Activated CD8-positive, alpha-beta T cell treated with anti-CD3 and anti-CD28 coated beads, Interleukin-2, amount 10 ng/mL, durations not matched to agents 7 days and 5 days (primary cell): ENCODE data around the gene HPN. TPM values are rescaled to one million over a fixed set of nuclear protein-coding genes. Genes with fewer than 3 reads are reported as not detected.

Experiments used
- ATAC-seq: fragments of 150-1000 bp; cut with Tn5 transposase; one replicate; pipeline ENCODE4 v1.10.0; 2021; ENCODE audit warnings: moderate library complexity
- CTCF ChIA-PET: fragments of 350-600 bp; sonication (Branson Sonifier 250); formaldehyde crosslinking; loops from one replicate; lab custom pipeline; 2021; ENCODE audit warnings: antibody characterized with exemption; lab: Charles Lee
- POLR2A ChIA-PET: fragments of 350-600 bp; sonication (Branson Sonifier 250); formaldehyde crosslinking; loops from one replicate; lab custom pipeline; 2021; ENCODE audit warnings: antibody characterized with exemption; lab: Charles Lee
- DNase-seq: peaks from one replicate; pipeline ENCODE4 v3.0.0-alpha.2; 2020
- H3K27ac Mint-ChIP-seq: one replicate; pipeline ENCODE4 v1.8.0; 2021; ENCODE audit warnings: mild to moderate bottlenecking, mixed read lengths
- H3K27me3 Mint-ChIP-seq: one replicate; pipeline ENCODE4 v1.8.0; 2021; ENCODE audit warnings: low read depth, mixed read lengths
- H3K36me3 Mint-ChIP-seq: one replicate; pipeline ENCODE4 v1.8.0; 2021; ENCODE audit warnings: low read depth, mixed read lengths
- H3K4me1 Mint-ChIP-seq: one replicate; pipeline ENCODE4 v1.8.0; 2021; ENCODE audit warnings: low read depth, mixed read lengths
- H3K4me3 Mint-ChIP-seq: one replicate; pipeline ENCODE4 v1.8.0; 2021; ENCODE audit warnings: mild to moderate bottlenecking, mixed read lengths
- H3K9me3 Mint-ChIP-seq: one replicate; pipeline ENCODE4 v1.8.0; 2022; ENCODE audit warnings: mixed read lengths; ENCODE audit not compliant: insufficient read depth
- total RNA-seq, 2 experiments: library from RNA; stranded (reverse); gene quantifications; one replicate each; pipeline ENCODE4 v1.2.3, GENCODE V29; 2021

The HPN gene
- total RNA-seq, 2 experiments from 2014 or later, result not detected

DNA sequence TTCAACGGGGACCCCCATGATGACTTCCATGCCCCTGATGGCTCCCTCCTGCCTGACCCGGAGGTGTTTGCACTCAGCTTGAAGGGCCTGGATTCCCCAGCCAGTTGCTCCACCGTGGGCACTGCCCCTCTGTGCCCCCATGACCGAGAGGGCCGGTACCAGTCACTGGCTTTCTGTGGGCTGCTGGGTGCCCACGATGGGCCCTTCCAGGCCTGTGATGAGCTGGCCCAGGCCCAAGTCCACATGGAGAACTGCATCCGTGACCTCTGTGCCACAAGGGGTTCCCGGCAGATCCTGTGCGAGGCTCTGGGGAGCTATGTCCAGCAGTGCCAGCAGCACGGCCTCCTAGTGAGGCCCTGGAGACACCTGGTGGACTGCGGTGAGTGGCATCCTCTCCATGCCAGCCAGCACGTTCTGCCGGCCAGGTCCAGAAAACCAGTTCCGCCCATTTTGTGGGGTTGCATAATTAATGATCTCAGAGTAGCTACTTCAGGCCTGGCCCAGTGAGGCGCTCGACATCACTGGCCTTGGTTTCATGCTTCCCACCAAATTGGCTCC, 39.2 kb downstream of the HPN start:
- no peak for ATAC-seq
- H3K27ac Mint-ChIP-seq, result no peak overlapping the region
- CTCF ChIA-PET, result interaction anchor here (2.5 kb wide), 1 partner anchor 14 kb away, joined by 7 read pairs; no protein-coding TSS in a partner anchor

DNA sequence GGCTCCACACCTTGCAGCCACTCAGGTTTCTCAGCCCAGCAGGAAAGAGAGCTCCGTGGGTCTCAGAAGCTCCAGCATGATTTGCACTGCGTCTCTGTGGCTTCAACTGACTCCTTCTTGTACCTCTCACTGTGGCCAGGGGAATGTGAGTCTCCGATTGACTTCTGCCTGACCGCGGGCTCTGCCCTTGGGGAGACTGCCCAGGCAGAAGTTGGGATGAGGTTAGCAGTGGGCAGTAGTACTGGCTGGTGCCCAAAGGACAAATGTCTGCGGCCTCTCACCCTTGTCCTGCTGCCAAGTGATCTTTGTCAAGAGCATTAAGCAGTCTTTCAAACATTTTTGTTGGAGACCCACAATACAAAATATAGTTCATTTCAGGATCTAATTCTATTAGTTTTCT, 39.7 kb downstream of the HPN start:
- POLR2A ChIA-PET, result interaction anchor here (0.6 kb wide), 1 partner anchor 562 kb away, joined by 3 read pairs; no protein-coding TSS in a partner anchor
- ATAC-seq, result no peak
- no peaks in the 10 kb centered on the region for H3K9me3 Mint-ChIP-seq

More for the DNA sequence above, 39.2 kb downstream of the HPN start:
- Mint-ChIP-seq H3K27me3 (peaks cover 7% of the 10 kb centered on the region), H3K9me3 (no peaks in the 10 kb centered on the region), H3K4me1 (peaks cover 5% of the 10 kb centered on the region), H3K36me3 (no peaks in the 10 kb centered on the region), H3K4me3 (no peak overlapping the region)
- no peak for DNase-seq
- POLR2A ChIA-PET, result interaction anchor here (0.6 kb wide), 1 partner anchor 562 kb away, joined by 3 read pairs; no protein-coding TSS in a partner anchor

DNA sequence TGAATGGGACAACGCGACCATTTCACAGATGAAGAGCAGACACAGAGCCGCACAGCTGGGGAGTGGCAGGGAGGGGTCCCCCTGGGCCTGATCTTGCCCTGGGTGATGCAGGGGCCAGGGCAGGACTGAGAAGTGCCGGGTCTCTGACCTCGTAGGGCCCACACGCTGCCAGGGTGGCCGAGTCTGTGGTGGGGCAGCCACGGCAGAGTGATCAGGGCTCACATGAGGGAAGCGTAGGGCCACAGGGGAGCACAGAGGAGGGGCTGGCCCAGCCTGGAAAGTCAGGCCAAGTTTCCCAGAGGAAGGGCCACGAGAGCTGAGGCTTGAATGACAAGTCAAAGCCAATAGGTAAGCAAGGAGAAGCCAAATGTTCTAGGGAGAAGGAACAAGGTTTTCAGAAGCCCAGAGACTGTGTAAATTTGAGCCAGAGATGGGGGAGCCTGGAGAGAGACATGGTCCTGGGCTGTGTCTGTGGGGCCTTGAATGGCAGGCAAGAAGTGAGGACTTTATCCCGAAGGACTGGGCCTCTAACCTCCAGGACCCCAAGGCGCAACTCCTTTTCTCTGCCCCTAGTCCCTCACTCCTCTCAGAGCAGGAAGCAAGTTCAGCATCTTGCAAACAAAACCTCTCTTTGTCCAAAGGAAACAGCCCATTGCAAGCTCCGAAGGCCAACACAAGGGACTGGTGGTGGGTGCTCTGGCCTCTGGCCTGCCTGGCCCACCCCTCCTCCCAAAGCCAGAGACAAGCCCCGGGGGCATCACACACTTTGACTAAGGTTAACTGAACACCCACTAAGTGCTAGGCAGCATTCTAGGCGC, 42.4 kb downstream of the HPN start:
- no peak for ATAC-seq
- Mint-ChIP-seq H3K36me3 (no peaks in the 10 kb centered on the region), H3K4me1 (peaks cover 8% of the 10 kb centered on the region), H3K4me3 (no peak overlapping the region), H3K27ac (no peak overlapping the region), H3K9me3 (no peaks in the 10 kb centered on the region), H3K27me3 (no peaks in the 10 kb centered on the region)
- DNase-seq, result no peak
- ChIA-PET POLR2A (no interaction called here), CTCF (no interaction called here)

More for the DNA sequence above, 39.7 kb downstream of the HPN start:
- CTCF ChIA-PET, result interaction anchor here (2.5 kb wide), 1 partner anchor 14 kb away, joined by 7 read pairs; no protein-coding TSS in a partner anchor
- Mint-ChIP-seq H3K36me3 (no peaks in the 10 kb centered on the region), H3K27me3 (peaks cover 7% of the 10 kb centered on the region), H3K4me1 (peaks cover 10% of the 10 kb centered on the region), H3K27ac (no peak overlapping the region), H3K4me3 (no peak overlapping the region)
- DNase-seq, result no peak

DNA sequence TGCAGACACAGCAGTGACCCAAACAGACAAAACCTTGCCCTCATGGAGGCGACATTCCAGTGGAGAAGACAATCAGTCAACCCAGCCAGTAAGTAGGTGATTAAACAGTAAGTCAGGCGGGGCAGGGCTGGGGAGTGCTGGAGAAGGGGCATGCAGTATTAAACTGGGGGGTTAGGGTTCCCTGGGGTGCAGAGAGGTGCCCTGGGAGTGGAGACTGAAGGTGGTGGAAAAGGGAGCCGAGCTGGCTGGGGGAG, 42.9 kb downstream of the HPN start:
- H3K4me3 Mint-ChIP-seq, result no peak overlapping the region
- POLR2A ChIA-PET, result no interaction called here
- ATAC-seq (no peak), DNase-seq (no peak)
- H3K9me3 Mint-ChIP-seq, result no peaks in the 10 kb centered on the region
- peaks cover 8% of the 10 kb centered on the region for H3K4me1 Mint-ChIP-seq
- H3K27ac Mint-ChIP-seq, result no peak overlapping the region
- no peaks in the 10 kb centered on the region for H3K27me3 Mint-ChIP-seq
- no peaks in the 10 kb centered on the region for H3K36me3 Mint-ChIP-seq
- CTCF ChIA-PET, result no interaction called here

DNA sequence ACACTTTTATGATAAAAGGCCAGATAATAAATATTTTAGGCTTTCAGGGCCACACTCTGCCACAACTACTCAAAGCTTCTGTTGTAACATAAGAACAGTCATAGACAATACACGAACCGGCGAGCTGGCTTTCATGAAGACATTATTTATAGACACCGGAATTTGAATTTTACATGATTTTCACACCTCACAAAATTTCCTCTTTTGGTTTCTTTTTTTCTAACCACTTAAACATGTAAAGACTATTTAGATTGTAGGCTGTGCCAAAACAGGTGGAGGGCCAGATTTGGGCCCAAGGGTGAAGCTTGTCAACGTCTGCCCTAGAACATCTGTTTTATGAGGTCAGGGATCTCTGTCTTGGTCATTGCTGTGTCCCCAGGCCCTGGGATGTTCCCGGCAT, 44.4 kb downstream of the HPN start:
- ChIA-PET CTCF (interaction anchor here (1.4 to 3.4 kb wide), 2 partner anchors 10 to 19 kb away, joined by 3 to 14 read pairs; no protein-coding TSS in a partner anchor), POLR2A (interaction anchor here (0.6 kb wide), 1 partner anchor 12 kb away, joined by 3 read pairs; no protein-coding TSS in a partner anchor)
- Mint-ChIP-seq H3K4me3 (no peak overlapping the region), H3K27ac (peak overlapping the region; percentile 22), H3K36me3 (no peaks in the 10 kb centered on the region), H3K27me3 (no peaks in the 10 kb centered on the region), H3K4me1 (peaks cover 12% of the 10 kb centered on the region), H3K9me3 (no peaks in the 10 kb centered on the region)
- DNase-seq (no peak), ATAC-seq (no peak)

DNA sequence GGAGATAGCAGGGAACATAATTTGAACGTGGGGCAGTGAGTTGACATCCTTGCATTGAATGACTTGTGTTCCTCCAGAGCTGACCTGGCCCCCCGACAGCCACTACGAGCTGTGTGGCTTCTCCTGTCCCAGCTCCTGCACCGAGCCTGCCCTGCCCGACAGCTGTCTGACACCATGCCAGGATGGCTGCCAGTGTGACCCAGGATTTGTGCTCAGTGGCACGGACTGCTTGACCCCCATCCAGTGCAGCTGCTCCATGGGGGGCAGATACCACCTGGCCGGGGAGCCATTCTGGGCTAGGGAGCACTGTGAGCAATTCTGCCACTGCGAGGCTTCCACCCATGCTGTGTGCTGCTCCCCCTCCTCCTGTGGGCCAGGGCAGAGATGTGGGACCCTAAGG, 44.9 kb downstream of the HPN start:
- Mint-ChIP-seq H3K27me3 (no peaks in the 10 kb centered on the region), H3K9me3 (no peaks in the 10 kb centered on the region), H3K36me3 (no peaks in the 10 kb centered on the region), H3K4me3 (no peak overlapping the region), H3K4me1 (peaks cover 12% of the 10 kb centered on the region), H3K27ac (no peak overlapping the region)
- POLR2A ChIA-PET, result no interaction called here
- no peak for DNase-seq
- CTCF ChIA-PET, result interaction anchor here (1.4 to 3.4 kb wide), 2 partner anchors 10 to 19 kb away, joined by 3 to 14 read pairs; no protein-coding TSS in a partner anchor
- no peak for ATAC-seq

DNA sequence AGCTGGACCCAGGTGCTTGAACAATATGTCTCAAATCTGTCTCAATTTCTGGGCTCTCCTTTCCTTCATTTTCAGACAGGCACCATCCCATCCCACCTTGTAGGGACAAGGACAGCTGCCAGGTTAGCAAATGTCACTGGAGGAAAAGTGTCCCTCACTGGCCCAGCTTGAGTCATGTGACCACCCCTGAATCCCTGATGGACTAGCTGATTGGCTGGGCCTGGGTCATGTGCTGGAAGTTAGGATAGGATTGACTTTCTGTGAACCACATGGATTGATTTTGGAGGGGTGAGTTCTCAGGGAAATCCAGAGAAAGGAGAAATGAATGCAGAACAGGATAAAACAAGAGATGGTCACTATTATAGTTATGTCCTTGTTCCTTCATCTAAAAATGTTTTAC, 45.9 kb downstream of the HPN start:
- Mint-ChIP-seq H3K27ac (no peak overlapping the region), H3K27me3 (no peaks in the 10 kb centered on the region), H3K9me3 (no peaks in the 10 kb centered on the region), H3K36me3 (no peaks in the 10 kb centered on the region), H3K4me3 (no peak overlapping the region), H3K4me1 (peaks cover 12% of the 10 kb centered on the region)
- DNase-seq, result no peak
- CTCF ChIA-PET, result interaction anchor here (0.8 to 3.4 kb wide), 2 partner anchors 20 to 43 kb away, joined by 3 to 14 read pairs; no protein-coding TSS in a partner anchor
- POLR2A ChIA-PET, result no interaction called here
- ATAC-seq, result no peak

DNA sequence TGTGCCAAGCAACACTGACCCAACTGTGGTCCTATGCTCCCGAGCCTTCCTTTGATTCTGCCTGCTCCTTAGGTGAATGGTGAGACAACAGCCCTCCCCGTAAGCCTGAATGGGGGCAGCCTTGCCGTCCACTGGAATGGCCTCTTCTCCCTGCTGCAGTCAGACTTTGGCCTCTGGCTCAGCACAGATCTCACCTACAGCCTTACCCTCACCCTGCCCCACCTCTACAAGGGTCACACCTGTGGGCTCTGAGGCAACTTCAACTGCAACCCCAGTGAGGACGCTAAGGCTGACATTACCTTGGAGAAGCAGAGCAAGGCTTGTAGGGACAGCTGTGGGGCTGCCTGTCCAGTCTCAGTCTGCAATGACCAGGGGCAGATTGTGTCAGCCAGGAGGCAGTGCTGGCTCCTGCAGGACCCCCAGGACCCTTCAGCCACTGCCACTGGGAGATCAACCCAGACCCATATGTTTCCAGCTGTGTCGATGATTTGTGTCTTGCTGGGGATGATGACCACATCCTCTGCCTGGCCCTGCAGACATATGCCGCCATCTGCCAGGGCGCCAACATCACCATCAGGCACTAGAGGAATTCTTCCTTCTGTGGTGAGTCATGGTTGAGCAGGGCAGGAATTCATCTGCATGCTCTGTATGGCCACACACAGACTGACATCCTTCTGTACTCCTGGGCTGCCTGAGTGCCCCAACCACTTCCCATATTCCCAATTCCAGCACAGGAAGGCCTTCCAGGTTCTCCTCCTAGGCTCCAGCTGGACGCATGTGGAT, 46.8 kb downstream of the HPN start:
- ATAC-seq, result no peak

DNA sequence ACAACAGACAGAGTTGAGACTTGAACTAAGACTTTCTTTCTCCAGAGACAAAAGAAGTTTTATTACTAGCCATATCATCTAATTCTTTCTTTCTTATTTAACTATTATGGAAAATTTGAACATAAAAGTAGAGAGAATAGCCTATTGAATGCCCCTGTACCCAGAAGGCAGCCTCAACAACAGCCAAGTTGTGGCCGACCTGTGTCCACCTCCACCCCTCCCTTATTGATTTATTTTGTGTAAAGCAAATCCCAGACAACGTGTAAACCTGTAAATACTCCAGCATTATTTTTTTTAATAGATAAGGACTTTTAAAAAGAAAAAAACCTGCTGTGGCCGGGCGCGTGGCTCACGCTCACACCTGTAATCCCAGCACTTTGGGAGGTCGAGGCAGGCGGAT, 48.0 kb downstream of the HPN start:
- ATAC-seq, result no peak
- H3K36me3 Mint-ChIP-seq, result no peaks in the 10 kb centered on the region
- no peak overlapping the region for H3K27ac Mint-ChIP-seq
- POLR2A ChIA-PET, result no interaction called here
- no peaks in the 10 kb centered on the region for H3K27me3 Mint-ChIP-seq
- no peak overlapping the region for H3K4me3 Mint-ChIP-seq
- no peaks in the 10 kb centered on the region for H3K9me3 Mint-ChIP-seq
- CTCF ChIA-PET, result interaction anchor here (0.8 to 1.5 kb wide), 5 partner anchors 20 to 47 kb away, joined by 3 read pairs; no protein-coding TSS in a partner anchor
- no peak for DNase-seq
- H3K4me1 Mint-ChIP-seq, result peaks cover 12% of the 10 kb centered on the region

More for the DNA sequence above, 46.8 kb downstream of the HPN start:
- H3K36me3 Mint-ChIP-seq, result no peaks in the 10 kb centered on the region
- CTCF ChIA-PET, result interaction anchor here (3.4 kb wide), 1 partner anchor 21 kb away, joined by 14 read pairs; no protein-coding TSS in a partner anchor
- no peak overlapping the region for H3K4me3 Mint-ChIP-seq
- POLR2A ChIA-PET, result no interaction called here
- no peak overlapping the region for H3K27ac Mint-ChIP-seq
- no peak for DNase-seq
- H3K27me3 Mint-ChIP-seq, result no peaks in the 10 kb centered on the region
- peaks cover 12% of the 10 kb centered on the region for H3K4me1 Mint-ChIP-seq
- H3K9me3 Mint-ChIP-seq, result no peaks in the 10 kb centered on the region

DNA sequence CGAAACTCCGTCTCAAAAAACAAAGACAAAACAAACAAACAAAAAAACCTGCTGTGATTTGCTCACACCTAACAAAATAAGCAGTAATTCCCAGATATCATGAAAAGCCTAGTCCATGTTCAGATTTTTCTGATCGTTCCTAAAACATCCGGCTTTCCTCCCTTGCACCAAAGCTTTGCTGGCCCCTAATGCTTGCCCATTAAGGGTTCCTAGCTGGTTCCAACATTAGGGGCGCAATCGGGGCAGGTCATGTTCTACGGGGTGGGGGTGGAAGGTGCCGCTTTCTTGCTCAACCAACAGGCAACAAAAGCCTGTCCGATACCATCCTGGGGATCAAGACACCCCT, 48.6 kb downstream of the HPN start:
- ChIA-PET CTCF (interaction anchor here (0.8 to 1.7 kb wide), 6 partner anchors 20 to 47 kb away, joined by 3 to 6 read pairs (median 3); no protein-coding TSS in a partner anchor), POLR2A (no interaction called here)
- Mint-ChIP-seq H3K4me1 (peaks cover 12% of the 10 kb centered on the region), H3K4me3 (no peak overlapping the region), H3K9me3 (no peaks in the 10 kb centered on the region), H3K27ac (no peak overlapping the region), H3K27me3 (no peaks in the 10 kb centered on the region), H3K36me3 (no peaks in the 10 kb centered on the region)
- no peak for DNase-seq
- ATAC-seq, result no peak

DNA sequence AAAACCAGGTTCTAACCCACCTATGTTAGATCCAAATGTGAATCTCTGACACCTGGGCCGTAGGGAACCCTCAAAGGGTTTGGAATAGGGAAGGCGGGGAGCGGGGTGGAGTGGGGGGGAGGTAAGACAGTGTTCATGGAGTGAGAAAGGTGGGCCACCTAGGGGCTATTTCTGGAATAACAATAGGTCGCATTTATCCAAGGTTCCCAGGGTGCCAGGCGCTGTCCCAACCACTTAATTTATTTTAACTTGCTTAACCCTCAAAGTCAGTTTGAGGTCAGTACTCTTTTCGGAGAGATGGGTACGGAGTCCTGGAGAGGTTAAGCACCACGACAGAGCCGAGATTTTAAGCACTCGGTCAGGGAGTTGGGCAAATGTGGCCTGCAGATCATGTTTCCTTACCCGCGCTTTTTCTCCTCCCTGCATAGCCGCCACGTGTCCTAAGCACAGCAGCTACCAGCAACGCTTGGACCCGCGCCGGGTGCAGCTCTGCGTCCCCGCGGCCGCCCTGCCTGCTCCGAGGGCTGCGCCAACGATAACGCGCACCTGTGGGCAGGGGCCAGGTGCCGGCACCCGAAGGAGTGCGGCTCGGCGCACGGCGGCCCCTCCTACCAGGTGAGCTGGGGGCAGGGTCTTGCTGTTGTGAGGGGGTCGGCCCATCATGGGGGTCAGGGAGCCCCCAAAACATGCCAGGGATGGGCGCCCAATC, 49.1 kb downstream of the HPN start:
- H3K27me3 Mint-ChIP-seq, result no peaks in the 10 kb centered on the region
- ATAC-seq, result peak; percentile 74
- POLR2A ChIA-PET, result no interaction called here
- CTCF ChIA-PET, result interaction anchor here (0.9 to 1.7 kb wide), 7 partner anchors 21 to 46 kb away, joined by 3 to 6 read pairs (median 3); no protein-coding TSS in a partner anchor
- peaks cover 10% of the 10 kb centered on the region for H3K4me1 Mint-ChIP-seq
- no peaks in the 10 kb centered on the region for H3K9me3 Mint-ChIP-seq
- H3K36me3 Mint-ChIP-seq, result no peaks in the 10 kb centered on the region
- no peak overlapping the region for H3K27ac Mint-ChIP-seq
- DNase-seq, result peak; percentile 52
- no peak overlapping the region for H3K4me3 Mint-ChIP-seq
